NOMO-1 treated with DMSO at 0.1 percent for 48 hours (cell line): ENCODE measurements around the gene HECTD2.

Source experiments
- DNase-seq: peaks from one replicate; lab custom pipeline; 2025; ENCODE audit not compliant: unreplicated experiment; lab: John Stamatoyannopoulos, UW

The HECTD2 gene

DNA sequence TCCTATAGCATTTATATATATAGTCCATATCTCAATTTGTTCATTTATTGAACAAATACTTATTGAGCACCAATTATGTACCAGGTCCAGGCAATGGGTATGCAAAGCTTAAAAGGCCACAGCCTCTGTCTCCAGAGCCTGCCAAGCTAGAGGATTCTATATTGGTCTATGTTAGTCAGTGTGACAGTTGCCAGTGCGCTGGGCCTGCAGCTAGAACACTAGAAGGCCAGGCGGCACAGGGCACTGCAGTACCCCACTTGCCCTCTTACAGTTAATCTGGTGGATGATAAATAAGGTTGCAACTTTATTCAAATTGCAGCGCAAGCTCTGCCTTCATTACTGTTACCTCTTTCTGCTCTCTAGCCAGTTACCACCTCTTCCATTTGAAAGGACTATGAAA lies 153.9 kb downstream of the HECTD2 start:
- DNase-seq: no peak
